ENCODE measurements around the gene TRMT2A. TPM values are rescaled to one million over a fixed set of nuclear protein-coding genes. Genes with fewer than 3 reads are reported as not detected.

The TRMT2A gene
- total RNA-seq, 2 experiments from 2014 or later: 97.5 to 118 TPM

GRCh38 chr22:20142711-20143621 lies 25.9 kb upstream of the TRMT2A start:
- Histone ChIP-seq H3K9me3 (ENCODE audit: low read length) (no peaks in the 10 kb centered on the region), H3K79me2 (ENCODE audit: insufficient read depth, low read depth, low read length) (no peaks in the 10 kb centered on the region), H3K4me2 (ENCODE audit: low read length) (no peak overlapping the region), H3K36me3 (ENCODE audit: insufficient read depth, low read length) (no peaks in the 10 kb centered on the region), H3K27ac (ENCODE audit: low read depth, low read length, poor library complexity, severe bottlenecking) (no peak overlapping the region), H3K4me1 (ENCODE audit: insufficient read depth, low read length, poor library complexity, severe bottlenecking) (no peaks in the 10 kb centered on the region), H2AFZ (ENCODE audit: low read length) (no peak overlapping the region), H4K20me1 (ENCODE audit: insufficient read depth, low read length) (no peaks in the 10 kb centered on the region), H3K4me3 (ENCODE audit: low read depth, low read length, poor library complexity, severe bottlenecking) (no peak overlapping the region), H3K9me2 (ENCODE audit: insufficient read depth, low read length) (no peaks in the 10 kb centered on the region)
- POLR2A ChIA-PET: no interaction called here
- no TSS peak for BruUV-seq (replicated peaks)
- CTCF ChIA-PET (ENCODE audit: unreplicated experiment): no interaction called here
- TF ChIP-seq EZH2phosphoT487 (IDR thresholded peaks at IDR 0.05; ENCODE audit: borderline replicate concordance, low read depth, low read length) (no peak), CTCF (conservative IDR thresholded peaks at IDR 0.05; ENCODE audit: low read length) (no peak)
- intact Hi-C loops (cut with micrococcal nuclease; ENCODE audit: unreplicated experiment): no loop called here
- no peak for DNase-seq (ENCODE audit: low spot score)

- ChIA-PET POLR2A (no interaction called here), CTCF (ENCODE audit: unreplicated experiment) (no interaction called here)
- BruUV-seq (replicated peaks): no TSS peak
- no peaks in the 10 kb centered on the region for H3K4me1 ChIP-seq (ENCODE audit: insufficient read depth, low read length, poor library complexity, severe bottlenecking)
- H3K79me2 ChIP-seq (ENCODE audit: insufficient read depth, low read depth, low read length): no peaks in the 10 kb centered on the region
- H3K27ac ChIP-seq (ENCODE audit: low read depth, low read length, poor library complexity, severe bottlenecking): no peak overlapping the region
- H3K9me3 ChIP-seq (ENCODE audit: low read length): no peaks in the 10 kb centered on the region
- H3K9me2 ChIP-seq (ENCODE audit: insufficient read depth, low read length): no peaks in the 10 kb centered on the region
- no peak for TF ChIP-seq CTCF (conservative IDR thresholded peaks at IDR 0.05; ENCODE audit: low read length)
- H3K4me2 ChIP-seq (ENCODE audit: low read length): no peak overlapping the region
- intact Hi-C loops (cut with micrococcal nuclease; ENCODE audit: unreplicated experiment): no loop called here
- no peak overlapping the region for H2AFZ ChIP-seq (ENCODE audit: low read length)
- no peak overlapping the region for H3K4me3 ChIP-seq (ENCODE audit: low read depth, low read length, poor library complexity, severe bottlenecking)
- H4K20me1 ChIP-seq (ENCODE audit: insufficient read depth, low read length): no peaks in the 10 kb centered on the region
- DNase-seq (ENCODE audit: low spot score): no peak
- no peaks in the 10 kb centered on the region for H3K36me3 ChIP-seq (ENCODE audit: insufficient read depth, low read length)
Observed at GRCh38 chr22:20141186-20142077, 24.4 kb upstream of the TRMT2A start.

Data from OCI-LY7 (cell line).